Measurements from ENCODE around the gene PADI3. TPM values are rescaled to one million over a fixed set of nuclear protein-coding genes. Genes with fewer than 3 reads are reported as not detected.

PADI3 gene
- total and polyA plus RNA-seq, 2 donors (not counting 3 experiments of a cell fraction or from before 2014, with no cell fraction given): not detected

- H3K36me3 ChIP-seq (ENCODE audit: control insufficient read depth in 2 of 2, extremely low read depth in 1 of 2, insufficient read depth in 2 of 2, low read length in 2 of 2): no peaks in the 10 kb centered on the region
- H3K9ac ChIP-seq (replicated peaks; ENCODE audit: extremely low read depth, insufficient read depth, low read length): no peak overlapping the region
- H3K9me1 ChIP-seq (replicated peaks; ENCODE audit: control insufficient read depth, extremely low read depth, insufficient read depth, low read length): no peaks in the 10 kb centered on the region
- no peaks in the 10 kb centered on the region for H3K27me3 ChIP-seq (ENCODE audit: control insufficient read depth in 2 of 2, insufficient read depth in 2 of 2, low read length in 2 of 2)
- no peak overlapping the region for H3K4me3 ChIP-seq (replicated peaks in 1 of 3; ENCODE audit: insufficient read depth in 1 of 3, low read depth in 1 of 3, low read length in 3 of 3)
- H3K79me2 ChIP-seq (ENCODE audit: control insufficient read depth, insufficient read depth, low read length): no peaks in the 10 kb centered on the region
- TF ChIP-seq FOS (IDR thresholded peaks at IDR 0.05; ENCODE audit: borderline replicate concordance, insufficient read depth, low read length) (peak; percentile 42), MYC (IDR thresholded peaks at IDR 0.05; ENCODE audit: low read depth, low read length) (no peak), CTCF (IDR thresholded peaks at IDR 0.05; ENCODE audit: extremely low read depth in 1 of 2, insufficient read depth in 1 of 2, low read depth in 1 of 2, low read length in 2 of 2) (no peak), POLR2AphosphoS5 (IDR thresholded peaks at IDR 0.05; ENCODE audit: insufficient read depth, low read depth, low read length) (no peak), JUN (IDR thresholded peaks at IDR 0.05; ENCODE audit: borderline replicate concordance, insufficient read depth, insufficient read length, low read depth) (peak; percentile 27), GATA2 (IDR thresholded peaks at IDR 0.05; ENCODE audit: insufficient read depth, insufficient read length, low read depth, low read length) (peak; percentile 51), EZH2 (IDR thresholded peaks at IDR 0.05; ENCODE audit: borderline replicate concordance, low read depth, low read length, severe bottlenecking) (no peak), MAX (IDR thresholded peaks at IDR 0.05; ENCODE audit: insufficient read depth, insufficient read length) (no peak), POLR2A (IDR thresholded peaks at IDR 0.05; ENCODE audit: low read depth, low read length) (no peak)
- no peak overlapping the region for H2AFZ ChIP-seq (ENCODE audit: low read depth, low read length)
- peak overlapping the region; percentile 48 for H3K27ac ChIP-seq (ENCODE audit: insufficient read depth, low read depth, low read length)
- H3K4me2 ChIP-seq (ENCODE audit: insufficient read depth, low read length): peak overlapping the region; percentile 10
- DNase-seq (ENCODE audit: low read depth, low spot score) (peak; percentile 65), FAIRE-seq (peak; percentile 81)
- ChIA-PET CTCF (interaction anchor here (8.7 kb wide), 1 partner anchor 107 kb away, joined by 261 read pairs; no protein-coding TSS in a partner anchor), POLR2A (no interaction called here)
- H3K4me1 ChIP-seq (ENCODE audit: control insufficient read depth, extremely low read depth, insufficient read depth, low read length): peaks cover 18% of the 10 kb centered on the region
- no peaks in the 10 kb centered on the region for H4K20me1 ChIP-seq (replicated peaks; ENCODE audit: control insufficient read depth, extremely low read depth, insufficient read depth, low read length)
- intact Hi-C loops (cut with micrococcal nuclease) (loop anchor here (1.0 to 10.0 kb wide), 4 partner anchors 41 to 1669 kb away; partner anchors contain the start of gene ALDH4A1), dilution Hi-C loops (cut with MboI; ENCODE audit: extremely low pct_ligation_motif_present, low sequenced_read_pairs) (no loop called here)
- no peaks in the 10 kb centered on the region for H3K9me3 ChIP-seq (replicated peaks; ENCODE audit: control insufficient read depth, insufficient read depth, low read length)
- BruUV-seq (replicated peaks): no TSS peak
Observed at GRCh38 chr1:17232759-17233661, 15.9 kb upstream of the PADI3 start.

Data from endothelial cell of umbilical vein (primary cell).